IPS-18a (cell line): ENCODE results near the gene MATN1.

Source experiments
- H3K27ac ChIP-seq: one replicate; pipeline ENCODE4 v1.5.1; 2013; ENCODE audit warnings: low read length
- H3K27me3 ChIP-seq: one replicate; pipeline ENCODE4 v1.6.1; 2013; ENCODE audit warnings: mild to moderate bottlenecking, low read length; ENCODE audit not compliant: control insufficient read depth, insufficient read depth
- H3K36me3 ChIP-seq: one replicate; pipeline ENCODE4 v1.6.1; 2013; ENCODE audit warnings: low read depth, low read length; ENCODE audit not compliant: control insufficient read depth
- H3K4me1 ChIP-seq: one replicate; pipeline ENCODE4 v1.6.1; 2013; ENCODE audit warnings: low read depth, low read length; ENCODE audit not compliant: control insufficient read depth
- H3K4me3 ChIP-seq: one replicate; pipeline ENCODE4 v1.5.1; 2013; ENCODE audit warnings: low read length
- H3K9ac ChIP-seq: one replicate; pipeline ENCODE4 v1.6.1; 2013; ENCODE audit warnings: mild to moderate bottlenecking, low read length, moderate library complexity
- H3K9me3 ChIP-seq: one replicate; pipeline ENCODE4 v1.6.1; 2013; ENCODE audit warnings: low read depth, low read length; ENCODE audit not compliant: control insufficient read depth

Gene MATN1

GRCh38 chr1:30725450-30726095 is 2.2 kb upstream of the MATN1 start:
- Histone ChIP-seq H3K9ac (no peak overlapping the region), H3K27ac (no peak overlapping the region), H3K27me3 (no peaks in the 10 kb centered on the region), H3K9me3 (no peaks in the 10 kb centered on the region), H3K4me1 (peaks cover 4% of the 10 kb centered on the region), H3K4me3 (no peak overlapping the region), H3K36me3 (no peaks in the 10 kb centered on the region)

GRCh38 chr1:30724655-30725421 is 1.5 kb upstream of the MATN1 start:
- no peak overlapping the region for H3K9ac ChIP-seq
- H3K27ac ChIP-seq, result no peak overlapping the region
- no peaks in the 10 kb centered on the region for H3K27me3 ChIP-seq
- H3K4me1 ChIP-seq, result peaks cover 4% of the 10 kb centered on the region
- no peaks in the 10 kb centered on the region for H3K9me3 ChIP-seq
- no peak overlapping the region for H3K4me3 ChIP-seq
- no peaks in the 10 kb centered on the region for H3K36me3 ChIP-seq

GRCh38 chr1:30724175-30724574 is 790 bp upstream of the MATN1 start:
- Histone ChIP-seq H3K36me3 (no peaks in the 10 kb centered on the region), H3K4me3 (no peak overlapping the region), H3K4me1 (peaks cover 4% of the 10 kb centered on the region), H3K9me3 (no peaks in the 10 kb centered on the region), H3K27ac (no peak overlapping the region), H3K9ac (no peak overlapping the region), H3K27me3 (no peaks in the 10 kb centered on the region)

GRCh38 chr1:30721812-30722537 is 1.4 kb downstream of the MATN1 start:
- Histone ChIP-seq H3K36me3 (no peaks in the 10 kb centered on the region), H3K4me3 (no peak overlapping the region), H3K27ac (no peak overlapping the region), H3K9me3 (no peaks in the 10 kb centered on the region), H3K4me1 (no peaks in the 10 kb centered on the region), H3K27me3 (no peaks in the 10 kb centered on the region), H3K9ac (no peak overlapping the region)

- no peaks in the 10 kb centered on the region for H3K36me3 ChIP-seq
- H3K9ac ChIP-seq, result no peak overlapping the region
- H3K27me3 ChIP-seq, result no peaks in the 10 kb centered on the region
- H3K27ac ChIP-seq, result no peak overlapping the region
- no peaks in the 10 kb centered on the region for H3K9me3 ChIP-seq
- H3K4me3 ChIP-seq, result no peak overlapping the region
- no peaks in the 10 kb centered on the region for H3K4me1 ChIP-seq
Measured at GRCh38 chr1:30721341-30721793, 2.0 kb downstream of the MATN1 start.

GRCh38 chr1:30720271-30721223 is 2.8 kb downstream of the MATN1 start:
- Histone ChIP-seq H3K4me1 (no peaks in the 10 kb centered on the region), H3K27me3 (no peaks in the 10 kb centered on the region), H3K4me3 (no peak overlapping the region), H3K9ac (no peak overlapping the region), H3K9me3 (peaks cover 4% of the 10 kb centered on the region), H3K36me3 (no peaks in the 10 kb centered on the region), H3K27ac (no peak overlapping the region)

GRCh38 chr1:30719406-30720270 is 3.7 kb downstream of the MATN1 start:
- Histone ChIP-seq H3K36me3 (no peaks in the 10 kb centered on the region), H3K27ac (no peak overlapping the region), H3K9ac (no peak overlapping the region), H3K27me3 (no peaks in the 10 kb centered on the region), H3K9me3 (peaks cover 5% of the 10 kb centered on the region), H3K4me3 (peak overlapping the region; percentile 74), H3K4me1 (no peaks in the 10 kb centered on the region)

GRCh38 chr1:30718636-30719405 is 4.6 kb downstream of the MATN1 start:
- Histone ChIP-seq H3K9me3 (peaks cover 5% of the 10 kb centered on the region), H3K9ac (no peak overlapping the region), H3K27me3 (no peaks in the 10 kb centered on the region), H3K27ac (no peak overlapping the region), H3K36me3 (no peaks in the 10 kb centered on the region), H3K4me3 (peak overlapping the region; percentile 74), H3K4me1 (no peaks in the 10 kb centered on the region)

GRCh38 chr1:30718091-30718635 is 5.2 kb downstream of the MATN1 start:
- Histone ChIP-seq H3K9ac (no peak overlapping the region), H3K27me3 (no peaks in the 10 kb centered on the region), H3K36me3 (no peaks in the 10 kb centered on the region), H3K9me3 (peaks cover 5% of the 10 kb centered on the region), H3K27ac (no peak overlapping the region), H3K4me3 (peak overlapping the region; percentile 51), H3K4me1 (no peaks in the 10 kb centered on the region)

- H3K4me3 ChIP-seq, result no peak overlapping the region
- no peaks in the 10 kb centered on the region for H3K36me3 ChIP-seq
- no peak overlapping the region for H3K27ac ChIP-seq
- no peaks in the 10 kb centered on the region for H3K4me1 ChIP-seq
- H3K27me3 ChIP-seq, result no peaks in the 10 kb centered on the region
- peaks cover 5% of the 10 kb centered on the region for H3K9me3 ChIP-seq
- no peak overlapping the region for H3K9ac ChIP-seq
Measured at GRCh38 chr1:30716646-30717045, 6.7 kb downstream of the MATN1 start.
